Loucy (cell line): ENCODE results near the gene RERG.

Experiments
- EZH2phosphoT487 ChIP-seq: fragments of 200-600 bp; IDR thresholded peaks from 2 replicates; pipeline ENCODE4 v1.6.1; 2018; ENCODE audit warnings: antibody characterized with exemption, mild to moderate bottlenecking, moderate library complexity, borderline replicate concordance
- TF ChIP-seq, protein P1 (sequence below): fragments of 200-600 bp; sonication (generic); conservative IDR thresholded peaks from 2 replicates; pipeline ENCODE4 v1.5.1; 2014; ENCODE audit warnings: mild to moderate bottlenecking, antibody characterized with exemption, low read length

- no peak for TF ChIP-seq EZH2phosphoT487
- TF ChIP-seq, protein P1, sequence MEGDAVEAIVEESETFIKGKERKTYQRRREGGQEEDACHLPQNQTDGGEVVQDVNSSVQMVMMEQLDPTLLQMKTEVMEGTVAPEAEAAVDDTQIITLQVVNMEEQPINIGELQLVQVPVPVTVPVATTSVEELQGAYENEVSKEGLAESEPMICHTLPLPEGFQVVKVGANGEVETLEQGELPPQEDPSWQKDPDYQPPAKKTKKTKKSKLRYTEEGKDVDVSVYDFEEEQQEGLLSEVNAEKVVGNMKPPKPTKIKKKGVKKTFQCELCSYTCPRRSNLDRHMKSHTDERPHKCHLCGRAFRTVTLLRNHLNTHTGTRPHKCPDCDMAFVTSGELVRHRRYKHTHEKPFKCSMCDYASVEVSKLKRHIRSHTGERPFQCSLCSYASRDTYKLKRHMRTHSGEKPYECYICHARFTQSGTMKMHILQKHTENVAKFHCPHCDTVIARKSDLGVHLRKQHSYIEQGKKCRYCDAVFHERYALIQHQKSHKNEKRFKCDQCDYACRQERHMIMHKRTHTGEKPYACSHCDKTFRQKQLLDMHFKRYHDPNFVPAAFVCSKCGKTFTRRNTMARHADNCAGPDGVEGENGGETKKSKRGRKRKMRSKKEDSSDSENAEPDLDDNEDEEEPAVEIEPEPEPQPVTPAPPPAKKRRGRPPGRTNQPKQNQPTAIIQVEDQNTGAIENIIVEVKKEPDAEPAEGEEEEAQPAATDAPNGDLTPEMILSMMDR = no peak
Observed at GRCh38 chr12:15206831-15207389, 14.3 kb downstream of the RERG start.
